ENCODE measurements around the gene BTRC. TPM values are rescaled to one million over a fixed set of nuclear protein-coding genes. Genes with fewer than 3 reads are reported as not detected.

BTRC gene
- total RNA-seq, 4 donors from 2014 or later, result 14.7 to 23.0 (median 16.8) TPM

GRCh38 chr10:101568054-101568745 lies 214.2 kb downstream of the BTRC start:
- TF ChIP-seq CTCF (IDR thresholded peaks at IDR 0.05), result no peak
- TF ChIP-seq POLR2A (IDR thresholded peaks at IDR 0.05), result no peak
- WGBS, 2 donors, result 78 to 87% methylated on average over 17 of the region's 17 CpGs
- intact Hi-C loops (cut with DNase I; ENCODE audit: low total_unique reads), result no loop called here
- H3K4me3 ChIP-seq (ENCODE audit: low read depth, poor library complexity, severe bottlenecking), result no peak overlapping the region
- peak in 1 of 2 donors; percentile 78 for DNase-seq (ENCODE audit: low spot score in 2 of 2)

- 12 to 19% methylated on average over 11 of the region's 11 CpGs for WGBS, 2 donors
- intact Hi-C loops (cut with DNase I; ENCODE audit: low total_unique reads), result no loop called here
- no peak for TF ChIP-seq CTCF (IDR thresholded peaks at IDR 0.05)
- no peak for TF ChIP-seq POLR2A (IDR thresholded peaks at IDR 0.05)
- H3K4me3 ChIP-seq (ENCODE audit: low read depth, poor library complexity, severe bottlenecking), result no peak overlapping the region
- DNase-seq (ENCODE audit: low spot score in 2 of 2), result peak in 1 of 2 donors; percentile 83
These were observed 215.3 kb downstream of the BTRC start for GRCh38 chr10:101569323-101569621.

GRCh38 chr10:101569622-101570427 lies 215.9 kb downstream of the BTRC start:
- peak; percentile 67 to 95 for DNase-seq (ENCODE audit: low spot score in 2 of 2)
- 1 to 4% methylated on average over 20 to 49 of the region's 56 CpGs for WGBS, 2 donors
- TF ChIP-seq POLR2A (IDR thresholded peaks at IDR 0.05) (no peak), CTCF (IDR thresholded peaks at IDR 0.05) (no peak)
- intact Hi-C loops (cut with DNase I; ENCODE audit: low total_unique reads), result no loop called here
- peak overlapping the region; percentile 18 for H3K4me3 ChIP-seq (ENCODE audit: low read depth, poor library complexity, severe bottlenecking)

GRCh38 chr10:101570428-101571270 lies 216.7 kb downstream of the BTRC start:
- no peak for DNase-seq (ENCODE audit: low spot score in 2 of 2)
- intact Hi-C loops (cut with DNase I; ENCODE audit: low total_unique reads), result loop anchor here (1.0 kb wide), 1 partner anchor 356 kb away; no protein-coding TSS in a partner anchor
- H3K4me3 ChIP-seq (ENCODE audit: low read depth, poor library complexity, severe bottlenecking), result no peak overlapping the region
- TF ChIP-seq CTCF (IDR thresholded peaks at IDR 0.05), result no peak
- TF ChIP-seq POLR2A (IDR thresholded peaks at IDR 0.05), result no peak
- WGBS, 2 donors, result 13 to 20% methylated on average over 19 to 30 of the region's 37 CpGs

- DNase-seq (ENCODE audit: low spot score in 2 of 2), result no peak
- TF ChIP-seq POLR2A (IDR thresholded peaks at IDR 0.05) (no peak), CTCF (IDR thresholded peaks at IDR 0.05) (no peak)
- intact Hi-C loops (cut with DNase I; ENCODE audit: low total_unique reads), result loop anchor here (1.0 kb wide), 1 partner anchor 357 kb away; no protein-coding TSS in a partner anchor
- 73 to 77% methylated on average over 8 of the region's 8 CpGs for WGBS, 2 donors
- no peak overlapping the region for H3K4me3 ChIP-seq (ENCODE audit: low read depth, poor library complexity, severe bottlenecking)
These were observed 217.4 kb downstream of the BTRC start for GRCh38 chr10:101571271-101571925.

All from lower leg skin (tissue), 4 donors.